ENCODE measurements around the gene SBNO2. TPM values are rescaled to one million over a fixed set of nuclear protein-coding genes. Genes with fewer than 3 reads are reported as not detected.

Gene SBNO2
- total RNA-seq, 1 donor from 2014 or later = 139 TPM

GRCh38 chr19:1090731-1091543 lies 83.1 kb downstream of the SBNO2 start:
- no peak for DNase-seq (ENCODE audit: low spot score)

- DNase-seq (ENCODE audit: low spot score) = no peak
Measured at GRCh38 chr19:1089891-1090290, 84.2 kb downstream of the SBNO2 start.

DNA sequence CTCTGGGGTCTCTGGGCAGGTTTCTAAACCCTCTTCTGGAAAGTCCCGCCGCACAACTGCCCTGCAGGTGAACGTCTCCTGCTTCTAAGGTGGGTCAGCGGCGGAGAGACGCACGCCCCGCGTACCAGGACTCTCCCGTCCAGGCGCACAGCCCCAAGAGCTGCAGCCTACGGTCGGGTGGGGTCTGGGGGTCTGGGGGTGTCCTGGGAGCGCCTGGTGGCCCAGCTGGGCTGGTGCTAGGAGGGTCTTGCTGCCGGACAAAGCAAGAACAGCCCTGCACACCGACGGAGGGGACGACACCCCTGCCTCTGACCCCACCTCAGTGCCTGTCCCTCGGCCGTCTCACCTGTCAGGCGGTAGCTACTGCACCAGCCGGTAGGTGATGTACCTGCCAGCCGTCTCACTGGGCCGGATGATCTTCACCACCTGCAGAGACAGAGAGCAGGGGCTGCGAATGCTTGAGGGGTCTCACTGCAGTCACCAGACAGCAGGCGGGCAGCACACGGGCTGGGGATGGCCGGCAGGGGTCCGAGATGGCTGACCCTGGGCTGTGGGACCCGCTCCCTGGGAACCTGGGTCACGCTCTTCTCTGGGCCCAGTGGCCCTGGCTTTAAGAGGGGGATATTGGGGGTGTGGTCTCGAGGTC lies 84.8 kb downstream of the SBNO2 start:
- no peak for DNase-seq (ENCODE audit: low spot score)

DNA sequence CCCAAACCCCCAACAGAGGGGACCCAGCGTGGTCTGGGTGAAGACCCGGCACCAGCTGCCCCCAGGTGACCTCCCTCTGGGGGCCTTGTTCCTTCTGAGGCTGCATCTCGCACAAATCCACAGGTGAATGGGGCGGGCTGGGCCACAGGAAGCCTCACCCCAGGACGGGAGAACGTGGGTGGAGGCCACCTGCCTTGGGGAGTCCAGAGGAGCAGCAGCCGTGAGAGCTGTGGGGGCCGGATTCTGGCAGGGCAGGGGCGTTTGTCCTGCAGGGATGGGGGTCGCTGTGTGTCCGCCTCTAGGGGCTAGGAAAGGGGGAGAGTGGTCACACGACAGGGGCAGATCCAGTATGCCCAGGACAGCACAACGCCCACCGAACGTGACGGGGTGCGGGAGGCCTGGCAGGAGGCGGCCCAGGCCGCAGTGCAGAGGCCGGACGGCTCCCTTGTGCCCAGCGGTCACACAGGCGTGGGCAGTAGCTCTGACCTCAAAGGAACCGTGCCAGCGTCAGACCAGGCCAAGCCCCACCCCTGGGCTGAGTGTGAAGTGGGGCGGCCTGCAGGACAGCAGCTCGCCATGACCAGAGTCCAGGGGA lies 85.6 kb downstream of the SBNO2 start:
- DNase-seq (ENCODE audit: low spot score) = no peak

- DNase-seq (ENCODE audit: low spot score) = no peak
Measured at GRCh38 chr19:1087813-1088415, 86.2 kb downstream of the SBNO2 start.

DNA sequence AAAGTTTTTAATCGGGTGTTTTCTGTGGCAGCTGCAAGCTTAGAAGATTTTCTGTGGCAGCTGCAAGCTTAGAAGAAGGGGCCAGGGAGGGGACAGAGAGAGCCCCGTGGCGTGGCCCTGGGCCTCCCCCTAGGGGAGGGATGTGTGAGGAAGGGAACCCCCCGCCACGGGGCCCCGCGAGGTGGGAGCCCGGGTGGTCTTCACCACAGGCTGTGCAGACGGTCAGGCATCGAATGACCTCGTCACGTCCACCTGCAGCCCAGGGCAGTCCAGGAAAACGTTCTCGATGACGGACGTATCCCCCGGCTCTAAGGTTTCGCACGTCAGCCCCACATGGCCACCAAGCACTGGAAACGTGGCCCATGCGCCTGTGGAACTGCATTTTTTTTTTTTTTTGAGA lies 87.5 kb downstream of the SBNO2 start:
- no peak for DNase-seq (ENCODE audit: low spot score)

- DNase-seq (ENCODE audit: low spot score) = no peak
Measured at GRCh38 chr19:1085676-1086442, 88.2 kb downstream of the SBNO2 start.

- no peak for DNase-seq (ENCODE audit: low spot score)
Measured at GRCh38 chr19:1085053-1085658, 88.9 kb downstream of the SBNO2 start.

DNA sequence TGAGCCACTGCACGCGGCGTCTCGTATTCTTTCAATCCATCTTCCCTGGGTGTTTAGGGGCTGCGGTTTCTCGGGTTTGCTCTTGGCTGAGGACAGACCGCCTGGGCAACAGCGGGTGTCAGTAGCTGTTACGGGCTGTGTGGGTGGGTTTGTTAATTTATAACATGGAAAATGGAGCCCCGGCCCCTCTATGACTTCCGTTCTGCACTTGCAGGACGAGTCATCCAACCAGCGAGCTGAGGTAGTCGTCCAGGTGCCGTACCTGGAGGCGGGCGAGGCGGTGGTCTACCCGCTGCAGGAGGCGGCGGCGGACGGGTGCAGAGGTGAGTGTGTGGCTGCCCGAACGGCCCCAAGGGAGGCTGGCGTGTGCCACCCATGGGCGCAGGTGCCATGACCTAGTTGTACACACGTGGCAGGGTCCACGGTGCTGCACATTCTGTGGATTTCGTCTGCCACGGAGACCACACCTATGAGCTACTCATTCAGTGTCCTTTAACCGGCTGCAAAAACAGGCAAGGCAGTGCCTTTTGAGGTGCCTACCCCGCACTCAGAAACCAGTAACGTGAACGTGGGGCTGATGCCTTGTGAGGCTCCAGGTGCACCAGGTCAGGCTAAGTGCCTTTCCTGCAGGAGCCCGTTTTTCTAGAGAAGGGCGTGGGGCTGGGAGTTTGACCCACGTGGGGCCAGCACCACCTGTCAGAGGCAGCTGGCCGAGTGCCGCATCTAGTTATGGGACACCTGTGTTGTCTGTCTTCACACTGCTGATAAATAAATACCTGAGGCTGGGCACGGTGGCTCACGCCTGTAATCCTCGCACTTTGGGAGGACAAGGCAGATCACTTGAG lies 89.8 kb downstream of the SBNO2 start:
- DNase-seq (ENCODE audit: low spot score) = no peak

DNA sequence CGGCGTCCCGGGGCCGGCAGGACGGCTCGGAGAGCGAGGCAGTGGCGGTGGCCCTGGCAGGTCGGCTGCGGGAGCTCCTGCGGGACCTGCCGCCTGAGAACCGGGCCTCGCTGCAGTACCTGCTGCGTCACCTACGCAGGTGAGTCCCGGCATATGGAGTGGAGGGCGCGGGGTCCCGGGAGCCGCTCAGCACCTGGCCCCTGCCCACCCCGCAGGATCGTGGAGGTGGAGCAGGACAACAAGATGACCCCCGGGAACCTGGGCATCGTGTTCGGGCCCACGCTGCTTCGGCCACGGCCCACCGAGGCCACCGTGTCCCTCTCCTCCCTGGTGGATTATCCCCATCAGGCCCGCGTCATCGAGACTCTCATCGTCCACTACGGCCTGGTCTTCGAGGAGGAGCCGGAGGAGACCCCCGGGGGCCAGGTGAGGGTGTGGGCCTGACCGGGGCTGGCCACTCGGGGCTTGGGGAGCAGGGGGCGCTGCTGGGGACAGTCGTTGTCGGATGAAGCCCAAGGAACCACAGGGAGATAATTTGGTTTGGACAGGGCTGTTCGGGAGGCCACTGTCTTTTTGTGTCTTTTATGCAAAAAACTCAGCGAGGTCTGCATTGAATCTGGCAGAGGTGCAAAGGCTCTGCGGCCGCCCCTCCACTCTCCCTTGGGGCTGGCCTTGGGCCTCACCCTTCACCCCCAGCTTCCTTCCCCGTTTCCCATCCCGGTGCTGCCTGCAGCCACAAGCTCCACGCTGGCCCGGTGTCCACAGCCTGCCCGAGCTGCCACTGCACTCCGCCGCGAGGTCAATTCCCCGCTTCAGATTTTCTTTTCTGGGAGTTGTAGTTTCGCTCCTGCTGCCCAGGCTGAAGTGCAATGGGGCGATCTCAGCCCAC lies 90.9 kb downstream of the SBNO2 start:
- DNase-seq (ENCODE audit: low spot score) = no peak

DNA sequence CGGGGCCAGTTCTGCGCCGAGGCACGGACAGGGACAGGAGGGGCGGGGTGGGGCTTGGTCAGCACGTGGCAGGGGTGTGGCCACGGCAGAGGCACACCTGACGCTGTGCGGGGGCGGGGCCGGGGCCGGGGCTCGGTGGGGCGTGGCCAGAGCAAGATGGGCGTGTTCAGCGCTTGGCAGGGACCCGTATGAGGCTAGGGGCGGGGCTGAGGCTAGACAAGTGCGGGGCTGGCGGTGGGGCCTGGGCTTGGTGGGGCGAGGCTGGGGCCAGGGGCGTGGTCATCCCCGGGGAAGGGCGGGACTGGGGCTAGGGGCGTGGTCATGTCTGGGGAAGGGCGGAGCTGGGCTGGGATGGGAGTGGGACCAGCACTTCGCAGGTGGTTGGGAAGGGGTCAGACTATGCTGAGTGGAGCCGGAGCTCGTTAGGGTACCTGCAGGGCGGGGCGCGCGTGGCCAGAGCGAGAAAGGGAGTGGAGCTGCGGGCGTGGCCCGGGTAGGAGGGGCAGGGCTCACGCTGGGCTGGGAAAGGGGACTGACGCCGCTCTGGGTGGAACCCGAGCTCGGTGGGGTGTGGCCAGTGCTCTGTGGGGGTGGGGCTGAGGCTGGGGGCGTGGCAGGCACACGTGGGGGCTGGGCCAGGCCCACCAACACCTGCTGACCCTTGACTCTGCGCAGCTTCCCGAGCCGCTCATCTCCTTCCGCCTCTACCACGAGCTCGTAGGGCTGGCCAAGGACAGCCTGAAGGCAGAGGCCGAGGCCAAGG lies 91.7 kb downstream of the SBNO2 start:
- no peak for DNase-seq (ENCODE audit: low spot score)

GRCh38 chr19:1081301-1082164 lies 92.5 kb downstream of the SBNO2 start:
- no peak for DNase-seq (ENCODE audit: low spot score)

DNA sequence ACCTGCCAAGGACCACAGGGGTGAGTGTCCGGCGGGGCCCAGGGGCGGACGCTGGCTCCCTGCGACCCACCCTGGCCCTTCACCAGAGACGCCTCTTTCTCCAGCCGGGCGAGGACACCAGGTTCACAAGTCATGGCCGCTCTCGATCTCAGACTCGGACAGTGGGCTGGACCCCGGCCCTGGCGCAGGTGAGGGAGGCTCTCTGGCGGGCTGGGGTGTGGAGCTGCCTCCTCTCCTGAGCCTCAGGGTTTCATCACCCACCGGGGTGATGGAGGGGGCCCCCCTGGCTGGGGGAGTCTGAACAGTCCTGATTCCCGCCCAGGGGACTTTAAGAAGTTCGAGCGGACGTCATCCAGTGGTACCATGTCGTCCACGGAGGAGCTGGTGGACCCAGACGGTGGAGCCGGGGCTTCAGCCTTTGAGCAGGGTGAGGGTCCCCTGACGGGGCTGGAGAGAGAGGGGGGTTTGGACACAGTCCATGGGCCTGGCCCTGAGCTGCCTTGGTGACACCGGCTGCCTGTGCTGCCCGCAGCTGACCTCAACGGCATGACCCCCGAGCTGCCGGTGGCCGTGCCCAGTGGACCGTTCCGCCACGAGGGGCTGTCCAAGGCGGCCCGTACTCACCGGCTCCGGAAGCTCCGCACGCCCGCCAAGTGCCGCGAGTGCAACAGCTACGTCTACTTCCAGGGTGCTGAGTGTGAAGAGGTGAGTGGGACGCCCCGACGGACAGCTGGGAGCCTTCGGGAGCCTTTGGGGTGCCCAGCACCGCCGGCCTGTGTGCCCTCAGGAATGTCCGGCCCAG lies 93.5 kb downstream of the SBNO2 start:
- no peak for DNase-seq (ENCODE audit: low spot score)

DNA sequence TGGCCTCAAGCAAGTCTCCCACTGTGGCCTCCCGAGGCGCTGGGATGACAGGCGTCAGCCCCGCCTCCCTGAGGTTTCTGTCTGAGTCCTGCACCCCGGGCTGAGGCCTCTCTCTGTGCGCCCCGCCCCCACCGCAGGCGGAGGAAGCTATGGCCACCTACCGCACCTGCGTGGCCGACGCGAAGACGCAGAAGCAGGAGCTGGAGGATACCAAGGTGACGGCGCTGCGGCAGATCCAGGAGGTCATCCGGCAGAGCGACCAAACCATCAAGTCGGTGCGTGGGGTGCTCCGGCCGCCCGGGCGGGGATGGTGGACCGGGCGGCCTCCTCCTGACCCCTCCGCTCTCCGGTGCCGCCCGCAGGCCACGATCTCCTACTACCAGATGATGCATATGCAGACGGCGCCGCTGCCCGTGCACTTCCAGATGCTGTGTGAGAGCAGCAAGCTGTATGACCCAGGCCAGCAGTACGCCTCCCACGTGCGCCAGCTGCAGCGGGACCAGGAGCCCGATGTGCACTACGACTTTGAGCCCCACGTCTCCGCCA lies 94.4 kb downstream of the SBNO2 start:
- DNase-seq (ENCODE audit: low spot score) = no peak

DNA sequence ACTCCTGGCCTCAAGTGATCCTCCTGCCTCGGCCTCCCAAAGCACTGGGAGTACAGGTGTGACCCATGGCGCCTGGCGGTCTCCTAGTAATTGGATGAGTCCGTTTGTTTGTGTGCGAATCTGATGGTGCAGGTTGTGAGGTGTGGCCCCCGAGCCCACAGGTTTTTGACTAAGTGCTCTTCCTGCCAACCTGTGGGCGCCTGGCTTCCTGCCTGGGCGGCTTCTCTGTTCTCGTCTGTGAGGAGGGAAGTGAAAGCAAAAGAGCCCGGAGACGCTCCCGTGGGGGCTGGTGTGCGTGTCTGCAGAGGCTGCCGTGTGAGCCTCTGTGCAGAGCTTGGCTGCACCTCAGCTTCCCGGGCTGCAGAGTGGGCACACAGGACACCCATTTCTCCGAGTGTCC lies 97.1 kb downstream of the SBNO2 start:
- DNase-seq (ENCODE audit: low spot score) = no peak

DNA sequence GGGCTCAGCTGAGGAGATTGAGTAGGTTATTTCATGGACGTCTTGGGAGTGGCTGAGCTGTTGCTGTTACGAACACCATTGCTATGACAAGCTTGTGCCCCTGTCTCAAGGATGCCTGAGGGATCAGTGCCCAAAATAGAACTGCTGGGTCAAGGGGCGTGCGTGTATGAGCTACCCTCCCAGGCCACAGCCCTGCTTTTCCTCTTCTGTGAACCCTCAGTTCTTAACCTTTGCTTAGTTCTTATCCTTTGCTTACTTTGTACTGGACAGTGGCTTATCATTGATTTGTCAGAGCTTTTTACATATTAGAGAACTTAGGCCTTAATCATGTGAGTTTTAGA lies 98.1 kb downstream of the SBNO2 start:
- DNase-seq (ENCODE audit: low spot score) = no peak
